Subcutaneous abdominal adipose tissue (tissue), 5 donors: ENCODE measurements around the gene SH3D21.
A peak's percentile ranks its signal among the peaks of the same experiment; 100 is the strongest.

Experiments
- H3K27ac ChIP-seq: one replicate; pipeline ENCODE4 v1.7.0; 2013; ENCODE audit warnings: low read depth, mild to moderate bottlenecking, inconsistent platforms, low read length, moderate library complexity
- H3K27me3 ChIP-seq, 5 donors: one replicate each; pipeline ENCODE4 v1.7.0; 2013; ENCODE audit warnings: low read length in 5 of 5, inconsistent platforms in 1 of 5; ENCODE audit not compliant: control insufficient read depth in 5 of 5, insufficient read depth in 4 of 5
- H3K36me3 ChIP-seq, 5 donors: one replicate each; pipeline ENCODE4 v1.7.0; 2013; ENCODE audit warnings: low read length in 5 of 5; ENCODE audit not compliant: control insufficient read depth in 5 of 5, insufficient read depth in 5 of 5
- H3K4me1 ChIP-seq, 5 donors: one replicate each; pipeline ENCODE4 v1.7.0; 2013; ENCODE audit warnings: low read length in 5 of 5, mild to moderate bottlenecking in 3 of 5, moderate library complexity in 1 of 5; ENCODE audit not compliant: control insufficient read depth in 5 of 5, insufficient read depth in 5 of 5
- H3K4me3 ChIP-seq, 5 donors: one replicate each; pipeline ENCODE4 v1.7.0; 2013; ENCODE audit warnings: low read length in 5 of 5, low read depth in 1 of 5
- H3K9ac ChIP-seq, 5 donors: one replicate each; pipeline ENCODE4 v1.7.0; 2013; ENCODE audit warnings: low read length in 5 of 5, mild to moderate bottlenecking in 4 of 5, moderate library complexity in 3 of 5
- H3K9me3 ChIP-seq, 5 donors: one replicate each; pipeline ENCODE4 v1.7.0; 2013; ENCODE audit warnings: low read length in 5 of 5; ENCODE audit not compliant: control insufficient read depth in 5 of 5
- donor health status: healthy.
- donor health status: healthy.
- donor health status: healthy.
- donor health status: healthy.
- donor health status: healthy.

Gene SH3D21

GRCh38 chr1:36326499-36326898 lies 20.3 kb downstream of the SH3D21 start:
- no peaks in the 10 kb centered on the region for H3K27me3 ChIP-seq
- peaks cover 0 to 2% (median 0%) of the 10 kb centered on the region in 5 donors for H3K36me3 ChIP-seq
- peaks cover 6 to 48% (median 45%) of the 10 kb centered on the region in 5 donors for H3K4me1 ChIP-seq
- no peak overlapping the region for H3K9ac ChIP-seq
- H3K4me3 ChIP-seq, result no peak overlapping the region
- no peak overlapping the region for H3K27ac ChIP-seq
- no peaks in the 10 kb centered on the region for H3K9me3 ChIP-seq

- Histone ChIP-seq H3K9me3 (no peaks in the 10 kb centered on the region), H3K27me3 (no peaks in the 10 kb centered on the region)
Observed at GRCh38 chr1:36327421-36328087, 21.4 kb downstream of the SH3D21 start.

GRCh38 chr1:36328088-36328480 lies 21.9 kb downstream of the SH3D21 start:
- no peaks in the 10 kb centered on the region for H3K9me3 ChIP-seq
- no peak overlapping the region for H3K27ac ChIP-seq
- H3K4me1 ChIP-seq, result peaks cover 5 to 35% (median 30%) of the 10 kb centered on the region in 5 donors
- no peak overlapping the region for H3K4me3 ChIP-seq
- H3K36me3 ChIP-seq, result no peaks in the 10 kb centered on the region
- no peaks in the 10 kb centered on the region for H3K27me3 ChIP-seq
- no peak overlapping the region for H3K9ac ChIP-seq

More at GRCh38 chr1:36327421-36328087, 21.4 kb downstream of the SH3D21 start:
- Histone ChIP-seq H3K4me3 (no peak overlapping the region), H3K4me1 (peaks cover 5 to 39% (median 35%) of the 10 kb centered on the region in 5 donors), H3K36me3 (no peaks in the 10 kb centered on the region), H3K27ac (no peak overlapping the region), H3K9ac (no peak overlapping the region)

GRCh38 chr1:36328713-36329112 lies 22.5 kb downstream of the SH3D21 start:
- Histone ChIP-seq H3K9ac (no peak overlapping the region), H3K27ac (no peak overlapping the region), H3K36me3 (no peaks in the 10 kb centered on the region), H3K9me3 (no peaks in the 10 kb centered on the region), H3K4me3 (no peak overlapping the region), H3K27me3 (no peaks in the 10 kb centered on the region), H3K4me1 (peaks cover 5 to 33% (median 26%) of the 10 kb centered on the region in 5 donors)

GRCh38 chr1:36329817-36330216 lies 23.6 kb downstream of the SH3D21 start:
- Histone ChIP-seq H3K27me3 (no peaks in the 10 kb centered on the region), H3K36me3 (no peaks in the 10 kb centered on the region), H3K27ac (no peak overlapping the region), H3K4me3 (no peak overlapping the region), H3K9ac (no peak overlapping the region), H3K9me3 (no peaks in the 10 kb centered on the region), H3K4me1 (peaks cover 5 to 22% (median 17%) of the 10 kb centered on the region in 5 donors)

- H3K9ac ChIP-seq, result no peak overlapping the region
- no peak overlapping the region for H3K27ac ChIP-seq
- no peak overlapping the region for H3K4me3 ChIP-seq
- H3K36me3 ChIP-seq, result no peaks in the 10 kb centered on the region
- no peaks in the 10 kb centered on the region for H3K9me3 ChIP-seq
- peaks cover 5 to 22% (median 17%) of the 10 kb centered on the region in 5 donors for H3K4me1 ChIP-seq
- no peaks in the 10 kb centered on the region for H3K27me3 ChIP-seq
Observed at GRCh38 chr1:36330940-36331339, 24.8 kb downstream of the SH3D21 start.

GRCh38 chr1:36337830-36338229 lies 31.7 kb downstream of the SH3D21 start:
- Histone ChIP-seq H3K4me1 (peaks cover 0 to 35% (median 16%) of the 10 kb centered on the region in 5 donors), H3K36me3 (peaks cover 0 to 36% (median 28%) of the 10 kb centered on the region in 5 donors), H3K27me3 (no peaks in the 10 kb centered on the region), H3K9ac (no peak overlapping the region), H3K4me3 (no peak overlapping the region), H3K9me3 (no peaks in the 10 kb centered on the region), H3K27ac (no peak overlapping the region)

GRCh38 chr1:36339215-36339614 lies 33.0 kb downstream of the SH3D21 start:
- no peaks in the 10 kb centered on the region for H3K9me3 ChIP-seq
- H3K27me3 ChIP-seq, result no peaks in the 10 kb centered on the region
- no peak overlapping the region for H3K27ac ChIP-seq
- peaks cover 0 to 46% (median 30%) of the 10 kb centered on the region in 5 donors for H3K4me1 ChIP-seq
- H3K36me3 ChIP-seq, result peaks cover 0 to 50% (median 41%) of the 10 kb centered on the region in 5 donors
- no peak overlapping the region for H3K9ac ChIP-seq
- H3K4me3 ChIP-seq, result no peak overlapping the region

GRCh38 chr1:36339615-36340014 lies 33.4 kb downstream of the SH3D21 start:
- no peaks in the 10 kb centered on the region for H3K27me3 ChIP-seq
- H3K36me3 ChIP-seq, result peaks cover 0 to 54% (median 45%) of the 10 kb centered on the region in 5 donors
- no peak overlapping the region for H3K27ac ChIP-seq
- H3K9me3 ChIP-seq, result no peaks in the 10 kb centered on the region
- no peak overlapping the region for H3K4me3 ChIP-seq
- H3K4me1 ChIP-seq, result peaks cover 0 to 46% (median 32%) of the 10 kb centered on the region in 5 donors
- no peak overlapping the region for H3K9ac ChIP-seq

GRCh38 chr1:36341626-36342320 lies 35.6 kb downstream of the SH3D21 start:
- Histone ChIP-seq H3K27me3 (no peaks in the 10 kb centered on the region), H3K9ac (peak overlapping the region in 1 of 5 donors; percentile 0), H3K27ac (no peak overlapping the region), H3K36me3 (peaks cover 0 to 73% (median 63%) of the 10 kb centered on the region in 5 donors), H3K9me3 (no peaks in the 10 kb centered on the region), H3K4me3 (no peak overlapping the region), H3K4me1 (peaks cover 0 to 46% (median 32%) of the 10 kb centered on the region in 5 donors)
